Ecto neural progenitor cell (in vitro differentiated cells): ENCODE data around the gene SURF4.
A peak's percentile ranks its signal among the peaks of the same experiment; 100 is the strongest.
"Not testable (repeated sequence)": the region's sequence is repeated elsewhere in the genome, so short reads cannot be mapped to it uniquely, and the experiment has no call there.

Source experiments
- DNase-seq: peaks from one replicate; pipeline ENCODE4 v3.0.0-alpha.2; 2018; ENCODE audit warnings: low spot score

SURF4 gene

DNA sequence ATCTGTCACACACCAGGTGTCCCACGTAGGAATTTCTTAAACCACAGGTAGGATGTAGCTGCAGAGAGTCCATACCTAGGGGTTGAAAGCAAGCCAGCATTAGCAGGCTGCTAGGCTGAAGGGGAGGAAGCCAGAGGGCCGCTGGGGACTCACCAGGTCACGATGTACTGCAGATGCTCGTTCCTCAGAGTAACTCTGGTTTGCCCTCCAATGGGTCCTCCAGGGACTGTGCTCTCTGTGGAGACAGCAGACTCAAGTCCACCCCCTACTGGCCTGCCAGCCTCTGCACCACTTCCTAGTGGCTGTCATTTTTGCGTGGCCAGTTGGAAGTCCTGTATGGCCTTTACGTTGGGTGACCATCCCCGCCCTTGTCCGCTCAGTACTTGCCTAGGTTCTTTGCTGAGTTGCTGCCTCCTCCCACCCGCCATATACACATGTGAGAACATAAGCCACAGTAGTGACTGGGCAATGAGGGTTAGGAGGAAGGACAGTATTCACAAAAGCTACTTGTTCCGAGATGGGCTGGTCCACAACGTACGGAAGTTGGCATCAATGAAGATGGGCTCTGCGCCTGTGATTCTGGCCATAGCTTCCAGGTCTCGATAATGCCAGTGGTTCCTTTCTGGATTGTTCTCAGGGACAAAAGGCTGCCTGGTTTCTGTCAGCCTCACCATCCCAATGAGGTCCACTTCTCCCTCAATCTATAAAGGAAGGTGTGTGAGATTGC, 23.8 kb downstream of the SURF4 start:
- DNase-seq: peak; percentile 70

DNA sequence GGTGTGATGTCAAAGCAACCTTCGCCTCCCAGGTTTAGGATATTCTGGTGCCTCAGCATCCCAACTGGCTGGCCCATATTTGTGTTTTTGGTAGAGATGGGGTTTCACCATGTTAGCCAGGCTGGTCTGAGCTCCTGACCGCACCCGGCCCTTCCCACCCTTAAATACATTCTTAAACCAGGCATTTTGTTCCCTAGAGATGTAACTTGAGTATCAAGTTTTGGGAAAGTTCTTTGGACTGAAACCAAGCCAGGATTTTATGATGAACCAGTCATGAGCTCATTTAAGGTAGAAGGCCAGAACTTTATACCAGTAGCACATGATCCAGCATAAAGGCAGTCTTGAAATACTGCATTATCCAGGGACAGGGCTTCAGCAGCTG, 24.3 kb downstream of the SURF4 start:
- DNase-seq: no peak

DNA sequence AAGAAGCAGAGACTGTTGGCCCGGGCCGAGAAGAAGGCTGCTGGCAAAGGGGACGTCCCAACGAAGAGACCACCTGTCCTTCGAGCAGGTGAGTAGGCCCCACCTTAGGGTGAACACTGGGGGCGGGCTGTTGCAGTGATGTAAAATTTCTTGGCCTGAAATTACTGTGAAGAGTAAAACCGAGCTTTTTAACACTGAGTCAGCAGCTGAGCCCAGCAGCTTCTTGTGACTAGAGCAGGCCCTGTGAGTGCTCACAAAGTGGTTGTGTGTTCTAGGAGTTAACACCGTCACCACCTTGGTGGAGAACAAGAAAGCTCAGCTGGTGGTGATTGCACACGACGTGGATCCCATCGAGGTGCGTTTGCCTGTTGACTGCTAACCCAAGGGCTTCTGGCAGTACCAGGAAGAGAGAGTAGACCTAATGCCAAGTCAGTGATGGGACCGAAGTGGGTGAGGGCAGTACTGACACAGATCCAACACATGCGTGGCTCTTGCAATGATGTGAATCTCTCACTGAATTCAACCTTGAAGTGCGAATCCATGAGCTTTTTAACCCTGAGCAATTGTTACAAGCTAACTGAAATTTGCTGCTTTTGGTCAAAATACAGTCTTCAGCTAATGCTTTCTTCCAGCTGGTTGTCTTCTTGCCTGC, 25.8 kb downstream of the SURF4 start:
- DNase-seq: no peak

DNA sequence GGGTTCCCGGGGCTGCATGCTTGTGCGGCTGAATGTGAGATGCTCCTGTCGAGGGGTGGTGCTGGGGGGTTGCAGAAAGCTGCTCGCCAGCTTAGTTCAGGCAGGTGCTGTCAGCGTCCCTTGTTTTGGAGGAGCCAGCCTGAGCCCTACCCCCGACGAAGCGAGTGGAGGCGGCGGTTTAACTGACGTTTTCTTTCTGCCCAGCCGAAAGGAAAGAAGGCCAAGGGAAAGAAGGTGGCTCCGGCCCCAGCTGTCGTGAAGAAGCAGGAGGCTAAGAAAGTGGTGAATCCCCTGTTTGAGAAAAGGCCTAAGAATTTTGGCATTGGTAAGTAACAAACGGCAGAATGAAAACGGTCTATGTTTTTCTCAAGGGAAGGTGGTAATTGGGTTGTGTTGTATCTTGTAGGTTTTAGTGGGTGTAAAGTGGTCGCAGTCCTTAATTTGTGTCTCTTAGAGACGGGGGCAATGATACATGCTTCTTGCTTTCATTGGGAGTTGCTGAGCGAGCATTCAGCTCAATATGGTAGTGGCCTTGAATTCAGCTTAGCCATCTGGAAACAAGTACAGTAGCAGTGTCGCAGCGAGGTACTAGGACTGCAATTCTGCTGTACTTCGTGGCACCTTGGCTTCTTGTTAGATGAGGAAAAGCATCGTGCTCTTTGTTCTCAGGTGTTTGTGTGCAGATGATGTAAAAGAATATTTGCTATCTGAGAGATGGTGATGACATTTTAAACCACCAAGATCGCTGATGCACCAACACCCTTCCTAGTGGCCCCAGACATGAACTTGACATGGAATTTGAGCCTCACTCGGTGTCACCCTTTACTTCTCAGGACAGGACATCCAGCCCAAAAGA, 26.9 kb downstream of the SURF4 start:
- no peak for DNase-seq

DNA sequence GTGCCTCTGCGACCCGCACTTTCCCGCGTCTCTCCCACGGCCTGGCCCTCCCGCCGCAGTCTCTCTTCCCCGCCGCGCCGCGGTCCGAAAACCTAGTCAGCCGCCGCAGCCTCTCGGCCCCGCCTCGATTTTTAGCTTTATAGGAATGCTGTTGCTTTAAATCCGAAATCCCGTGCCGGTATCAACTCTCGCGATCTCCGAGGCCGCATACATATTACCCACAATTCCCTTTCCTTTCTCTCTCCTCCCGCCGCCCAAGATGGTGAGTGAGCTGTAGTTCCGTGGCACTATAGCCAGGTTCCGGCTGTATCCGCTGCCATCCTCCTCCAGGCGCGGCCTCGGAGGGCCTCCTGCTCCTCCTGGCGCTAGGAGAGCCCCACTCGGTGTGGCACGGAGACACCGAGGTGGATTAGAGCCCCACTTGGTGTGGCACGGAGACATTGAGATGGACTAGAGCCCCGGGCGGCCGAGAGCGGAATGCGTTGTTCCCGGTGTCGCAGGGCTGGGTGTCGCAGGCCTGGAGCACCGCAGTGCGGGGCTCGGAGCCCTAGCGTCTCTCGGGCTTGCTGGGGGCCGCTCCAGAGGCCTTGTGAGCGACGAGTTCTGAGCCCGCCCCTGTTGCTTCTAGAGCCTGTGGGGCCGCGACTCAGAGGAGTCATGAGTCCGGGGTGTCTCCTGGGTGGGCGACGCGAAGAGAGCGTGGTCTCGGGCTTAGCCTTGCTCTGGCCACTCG, 27.7 kb downstream of the SURF4 start, which contains the start of the genes MED22 and RPL7A:
Gene MED22, minus strand, starts transcription at position 147 of the 733 bp plus-strand sequence. CDS start 1,469 bp downstream, outside the sequence.
Gene RPL7A, plus strand, starts transcription at position 234 of the 733 bp plus-strand sequence. Its CDS starts 26 bp downstream, at position 260.
- DNase-seq: peak; percentile 94

DNA sequence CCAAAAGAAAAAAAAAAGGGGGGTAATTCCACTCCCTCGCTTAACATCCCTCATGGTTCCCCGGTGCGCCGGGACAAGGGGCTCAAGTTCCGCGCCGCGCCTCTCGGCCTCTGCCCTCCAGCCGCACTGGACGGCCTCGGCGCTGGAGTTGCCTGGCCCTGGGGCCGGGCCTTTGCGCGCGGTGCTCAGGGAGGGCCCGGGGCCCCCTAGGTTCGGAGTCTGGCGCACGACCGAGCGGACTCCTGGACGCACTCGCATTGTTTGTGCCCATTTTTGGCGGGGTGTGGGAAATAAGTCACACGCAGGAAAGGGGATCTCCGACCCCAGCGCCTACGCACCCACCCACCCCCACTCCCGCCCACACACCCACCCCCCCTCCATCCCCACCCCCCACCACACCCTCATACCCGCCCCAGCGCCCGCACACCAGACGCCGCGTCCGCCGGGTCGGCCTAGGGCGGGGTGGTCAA, 28.3 kb downstream of the SURF4 start:
- peak; percentile 70 for DNase-seq

DNA sequence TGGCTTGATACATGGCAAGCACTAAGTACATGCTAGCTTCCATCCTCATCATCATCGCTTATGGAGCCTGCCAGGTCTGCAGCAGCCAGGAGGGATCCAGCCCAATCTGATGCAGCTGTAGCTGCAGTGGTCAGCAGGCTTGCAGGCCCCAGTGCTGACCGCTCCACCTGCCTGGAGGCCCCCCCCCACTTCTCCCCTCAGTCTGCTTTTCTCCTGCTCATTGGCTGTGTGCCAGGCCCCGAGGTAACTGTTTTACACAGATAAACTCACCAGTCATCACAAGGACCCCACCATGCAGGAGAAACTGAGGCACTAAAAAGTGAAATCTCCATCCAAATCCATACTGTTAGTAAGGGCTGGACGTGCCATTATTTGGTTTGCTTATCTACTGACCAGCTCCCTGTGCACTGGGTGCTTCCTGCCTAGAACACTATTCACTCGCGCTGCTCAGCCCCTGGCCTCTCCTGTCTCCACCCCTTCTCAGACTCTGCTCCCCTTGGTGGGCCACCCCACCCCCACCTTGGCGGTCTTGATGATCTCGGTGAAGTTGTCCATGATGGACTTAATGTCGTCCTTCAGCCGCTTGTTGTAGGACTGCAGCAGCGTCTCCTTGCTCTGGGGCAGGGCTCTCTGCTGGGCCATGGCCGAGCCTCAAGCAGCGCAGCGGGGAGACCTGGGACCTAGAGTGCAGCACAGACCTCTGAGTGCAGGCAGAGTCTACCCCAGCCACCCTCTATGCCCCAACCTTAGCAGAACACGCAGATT, 29.7 kb downstream of the SURF4 start:
- no peak for DNase-seq

DNA sequence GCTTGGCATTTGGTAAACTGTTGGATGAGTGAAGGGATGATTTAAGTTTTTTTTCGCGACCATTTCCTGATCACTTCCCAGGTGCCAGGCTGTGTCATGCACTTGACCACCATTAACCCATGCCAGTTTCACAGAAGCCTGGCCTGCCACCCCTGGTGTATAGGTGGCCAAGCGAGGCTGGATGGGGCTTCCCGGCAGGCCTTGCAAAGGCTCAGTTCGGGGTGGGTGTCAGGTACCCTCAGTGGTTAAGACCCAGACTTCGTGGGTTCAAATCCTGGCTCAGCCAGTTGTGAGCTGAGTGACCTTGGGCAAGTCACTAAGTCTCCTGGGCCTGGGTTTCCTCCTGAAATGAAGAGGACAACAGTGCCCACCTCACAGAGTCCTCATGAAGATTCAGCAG, 30.3 kb downstream of the SURF4 start:
- no peak for DNase-seq

DNA sequence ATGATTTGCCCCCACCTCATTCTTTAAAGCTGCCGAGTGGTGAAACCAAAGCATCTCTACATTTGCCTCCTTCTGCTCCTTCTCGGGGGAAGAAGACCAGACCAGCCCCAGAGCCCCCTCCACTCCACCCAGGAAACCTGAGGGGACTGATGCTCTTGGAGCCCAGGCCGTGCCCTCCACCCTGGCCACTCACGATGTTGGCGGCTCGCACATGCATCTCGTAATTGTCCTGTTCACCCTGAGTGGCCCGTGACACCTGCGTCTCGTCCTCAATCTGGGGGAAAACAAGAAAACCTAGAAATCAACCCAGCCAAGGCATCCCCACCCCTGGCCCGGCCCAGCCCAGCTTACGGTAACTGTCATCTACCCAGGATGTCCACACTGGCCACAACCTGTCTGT, 30.9 kb downstream of the SURF4 start:
- DNase-seq: no peak

DNA sequence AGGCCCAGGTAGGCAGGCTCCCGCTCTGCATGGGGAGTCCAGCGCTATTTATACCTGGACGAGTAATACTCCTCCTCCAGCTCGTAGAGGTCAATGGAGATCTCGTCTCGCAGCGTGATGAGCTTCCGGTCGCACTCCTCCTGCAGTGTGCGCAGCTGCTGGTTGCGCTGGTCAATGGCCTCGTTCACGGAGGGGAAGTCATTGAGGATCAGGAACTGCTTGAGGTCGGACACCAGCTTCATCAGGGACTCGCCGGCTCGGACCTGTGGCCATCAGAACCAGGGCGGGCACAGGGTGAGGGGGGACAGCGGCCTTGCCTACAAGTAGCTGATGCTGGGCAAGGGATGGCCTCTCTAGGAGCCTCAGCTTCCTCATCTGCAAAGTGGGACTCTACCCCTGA, 31.8 kb downstream of the SURF4 start:
- no peak for DNase-seq

DNA sequence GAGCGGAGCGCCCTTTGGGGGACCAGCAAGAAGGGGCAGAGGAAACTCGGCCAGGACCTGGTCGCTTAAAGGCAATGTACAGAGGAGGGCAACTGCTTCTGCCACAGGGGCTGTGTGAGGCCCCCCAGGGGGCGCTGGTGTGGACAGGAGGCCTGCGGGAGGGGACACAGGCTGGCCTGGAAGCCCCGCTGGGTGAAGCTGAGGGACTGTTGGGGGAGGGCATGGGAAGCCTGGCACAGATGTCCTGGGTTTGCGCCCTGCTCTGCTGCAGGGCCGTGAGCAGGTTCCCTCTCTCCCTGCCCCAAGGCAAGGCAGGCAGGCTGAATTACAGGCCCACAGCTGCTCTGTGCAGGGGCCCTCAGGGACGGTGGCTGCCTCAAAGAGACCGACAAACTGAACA, 33.3 kb downstream of the SURF4 start:
- no peak for DNase-seq

DNA sequence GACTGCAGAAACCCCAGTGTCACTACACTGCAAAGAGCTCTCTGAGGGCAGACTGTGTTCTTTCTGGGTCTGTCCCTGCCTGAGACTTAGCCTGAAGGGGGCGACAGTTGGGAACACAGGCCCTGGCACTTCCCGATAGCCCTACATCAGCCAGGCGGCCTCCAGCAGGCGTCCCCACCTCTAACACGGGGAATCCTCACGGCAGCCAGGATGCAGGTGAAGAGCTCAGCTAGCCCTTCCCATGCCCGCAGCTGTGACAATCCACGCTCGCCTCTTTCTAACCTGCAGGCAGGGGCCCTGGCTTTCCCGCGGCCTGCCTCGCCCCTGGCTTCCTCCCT, 33.8 kb downstream of the SURF4 start:
- no peak for DNase-seq

DNA sequence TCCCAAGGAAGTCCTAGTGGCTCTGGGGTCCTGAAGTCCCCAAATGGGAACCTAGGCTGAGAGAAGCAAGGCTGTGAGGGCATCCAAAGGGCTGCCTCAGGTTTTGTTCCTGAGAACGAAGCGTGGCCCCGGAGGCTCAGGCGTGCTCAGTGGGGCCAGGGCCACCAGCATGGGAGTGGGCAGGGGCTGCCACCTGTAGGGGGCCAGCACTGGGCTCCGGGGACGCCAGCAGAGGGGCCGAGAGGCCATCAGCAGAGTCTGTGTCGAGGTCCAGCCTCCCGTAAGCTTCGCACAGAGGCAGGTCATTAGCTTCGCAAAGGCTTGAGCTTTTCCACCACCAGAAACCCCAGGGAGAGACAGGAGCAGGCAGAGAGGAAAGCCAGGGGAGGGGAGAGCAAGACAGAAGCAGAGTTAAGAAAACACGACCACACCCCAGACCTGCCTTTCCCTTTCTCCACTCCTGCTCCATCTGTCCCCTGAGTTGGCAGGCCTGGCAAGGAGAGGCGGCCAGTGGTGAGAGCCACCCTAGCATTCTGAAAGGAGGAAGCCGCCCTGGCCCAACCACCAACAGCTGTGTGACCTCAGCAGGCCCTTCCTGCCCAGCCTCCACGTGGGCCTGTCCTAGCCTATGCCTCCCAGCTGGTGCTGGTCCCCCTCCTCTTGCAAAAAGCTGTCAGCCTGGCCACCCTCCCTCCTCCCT, 34.3 kb downstream of the SURF4 start:
- no peak for DNase-seq

DNA sequence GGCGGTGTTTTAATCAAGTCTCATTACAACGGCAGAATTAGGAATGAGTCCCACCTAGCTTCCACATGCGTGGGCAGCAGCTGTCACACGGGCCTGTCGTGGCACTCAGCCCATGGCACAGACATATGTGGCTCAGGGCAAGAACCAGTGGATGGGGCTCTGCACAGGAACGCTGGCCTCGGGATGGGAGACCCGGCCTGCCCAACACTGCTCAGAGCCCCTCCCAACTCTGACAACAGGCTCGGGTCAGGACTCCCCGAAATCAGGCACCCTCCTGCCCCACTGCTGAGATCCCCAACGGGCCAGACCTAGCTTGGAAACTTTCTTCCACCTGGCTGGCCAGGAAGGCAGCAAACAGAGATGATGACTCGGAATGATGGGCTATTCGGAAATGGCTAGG, 34.9 kb downstream of the SURF4 start:
- no peak for DNase-seq

DNA sequence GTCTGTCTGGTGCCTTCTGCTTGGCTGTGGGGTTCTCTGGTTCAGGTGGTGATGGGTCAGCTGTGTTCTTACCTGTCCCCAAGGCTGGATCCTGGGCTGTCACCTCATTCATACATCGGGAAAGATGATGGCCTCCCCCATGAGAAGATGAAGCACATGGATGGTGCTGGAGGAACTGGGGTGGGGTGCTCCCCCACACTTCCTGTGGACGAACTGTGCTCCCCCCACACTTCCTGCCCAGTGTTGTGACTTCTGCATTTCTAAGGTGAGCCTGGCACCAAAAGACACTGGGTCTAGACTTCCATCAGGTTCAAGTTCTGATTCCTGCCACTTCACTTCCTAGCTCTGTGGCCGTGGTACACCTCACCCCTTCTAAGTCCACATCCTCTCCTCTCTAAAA, 35.6 kb downstream of the SURF4 start:
- no peak for DNase-seq

DNA sequence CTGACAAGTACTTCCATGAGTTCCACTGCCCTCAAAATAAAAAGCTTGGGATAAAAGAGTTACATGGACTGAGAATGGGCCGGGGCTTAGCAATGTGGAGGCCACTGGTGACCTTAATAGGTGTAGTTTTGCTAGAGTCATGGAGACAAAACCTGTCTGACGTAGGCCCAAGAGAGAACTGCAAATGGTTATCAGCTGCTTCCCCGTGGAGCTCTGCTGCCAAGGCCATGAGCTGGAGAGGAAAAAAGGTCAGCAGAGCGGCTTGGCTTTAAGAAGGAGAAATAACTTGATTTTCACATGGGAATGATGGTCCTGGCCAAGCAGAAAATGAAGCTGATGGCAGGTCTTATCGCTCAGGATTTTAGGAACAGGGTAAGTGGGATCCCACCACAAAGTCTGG, 36.2 kb downstream of the SURF4 start:
- no peak for DNase-seq

DNA sequence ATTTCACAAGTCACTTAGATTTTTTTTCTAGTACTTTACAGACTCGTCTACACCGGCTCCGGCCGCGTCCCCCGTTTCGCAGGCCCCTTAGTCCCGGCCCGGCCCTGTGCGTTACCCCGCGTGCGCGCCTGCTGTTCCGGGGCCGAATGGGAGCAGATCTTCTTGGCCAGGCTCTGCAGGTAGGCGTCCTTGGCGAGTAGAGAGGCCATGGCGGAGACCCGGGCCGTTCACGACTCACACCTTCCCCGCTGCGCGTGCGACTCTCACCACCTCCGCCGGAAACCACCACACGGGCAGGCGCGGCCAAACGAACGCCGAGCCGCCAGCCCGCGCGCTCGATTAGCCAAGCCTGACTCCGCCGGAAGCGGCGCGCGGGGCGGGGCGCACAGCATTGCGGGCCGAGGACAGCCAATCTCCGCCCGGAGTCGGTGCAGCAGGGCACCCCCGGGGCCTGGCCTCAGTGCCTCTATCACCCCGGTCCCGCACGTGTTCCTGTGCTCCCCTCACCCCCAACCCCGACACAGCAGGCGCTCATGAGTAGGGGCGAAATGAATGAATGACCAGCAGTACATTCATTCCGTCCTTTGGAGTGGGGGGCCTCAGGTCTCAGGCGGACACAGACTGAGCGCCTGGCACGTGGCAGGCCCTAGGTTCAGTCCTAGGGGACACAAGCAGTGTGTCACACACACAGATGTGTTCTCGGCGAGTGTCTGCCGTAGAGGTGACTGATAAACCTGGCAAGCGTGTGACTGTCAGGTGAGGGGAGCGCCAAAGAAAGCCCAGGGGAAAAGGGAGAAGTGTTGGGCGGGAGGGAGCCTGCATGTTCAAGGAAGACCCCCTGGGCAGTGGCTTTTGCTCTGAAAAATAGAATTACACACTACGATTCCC, 39.7 kb downstream of the SURF4 start, which contains the start of gene SURF6:
Gene SURF6, minus strand, starts transcription at position 265 of the 888 bp plus-strand sequence. Its CDS starts 56 bp downstream, at position 209.
- peak; percentile 93 for DNase-seq

DNA sequence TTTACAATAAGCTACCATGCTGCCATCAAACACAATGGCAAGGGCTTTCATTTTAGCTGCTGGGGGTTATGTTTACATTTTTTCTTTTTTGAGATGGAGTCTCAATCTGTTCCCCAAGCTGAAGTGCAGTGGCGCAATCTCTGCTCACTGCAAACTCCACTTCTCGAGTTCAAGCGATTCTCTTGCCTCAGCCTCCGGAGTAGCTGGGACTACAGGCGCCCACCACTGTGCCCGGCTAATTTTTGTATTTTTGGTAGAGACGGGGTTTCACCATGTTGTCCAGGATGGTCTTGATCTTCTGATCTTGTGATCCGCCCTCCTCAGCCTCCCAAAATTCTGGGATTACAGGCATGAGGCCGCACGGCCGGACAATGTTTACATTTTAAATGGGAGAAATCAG, 41.0 kb downstream of the SURF4 start:
- not testable (repeated sequence) for DNase-seq

DNA sequence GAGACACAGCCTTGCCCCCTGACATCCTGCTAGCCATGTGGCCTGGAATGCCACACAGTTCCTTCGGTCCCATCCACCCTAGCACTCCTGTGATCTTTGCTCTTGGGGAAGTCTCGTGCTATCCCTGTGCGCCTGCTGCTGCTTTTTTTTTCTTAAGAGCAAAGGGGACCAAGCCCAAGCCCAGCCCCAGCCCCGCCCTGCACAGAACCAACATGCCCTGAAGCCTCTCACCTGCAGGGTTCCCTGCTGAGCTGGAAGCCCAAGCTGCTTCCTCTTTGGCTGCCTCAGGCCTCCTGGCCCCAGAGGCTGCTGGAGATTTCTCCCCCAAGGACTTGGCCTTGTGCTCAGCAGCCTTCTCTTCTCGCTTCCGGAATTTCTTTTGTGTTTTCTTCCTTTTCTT, 41.7 kb downstream of the SURF4 start:
- no peak for DNase-seq
